DND-41 (cell line): ENCODE results near the gene RNF213.

Source experiments
- EZH2 ChIP-seq: IDR thresholded peaks from 3 replicates; pipeline ENCODE4 v1.6.1; 2012; ENCODE audit warnings: borderline replicate concordance, low read depth, mild to moderate bottlenecking, moderate library complexity, low read length, inconsistent platforms; ENCODE audit not compliant: severe bottlenecking
- TF ChIP-seq, protein P1 (sequence below): IDR thresholded peaks from 2 replicates; pipeline ENCODE4 v1.5.1; 2012; ENCODE audit warnings: borderline replicate concordance, low read length, moderate library complexity, mild to moderate bottlenecking; ENCODE audit not compliant: poor library complexity, severe bottlenecking; ENCODE audit errors: extremely low read depth

DNA sequence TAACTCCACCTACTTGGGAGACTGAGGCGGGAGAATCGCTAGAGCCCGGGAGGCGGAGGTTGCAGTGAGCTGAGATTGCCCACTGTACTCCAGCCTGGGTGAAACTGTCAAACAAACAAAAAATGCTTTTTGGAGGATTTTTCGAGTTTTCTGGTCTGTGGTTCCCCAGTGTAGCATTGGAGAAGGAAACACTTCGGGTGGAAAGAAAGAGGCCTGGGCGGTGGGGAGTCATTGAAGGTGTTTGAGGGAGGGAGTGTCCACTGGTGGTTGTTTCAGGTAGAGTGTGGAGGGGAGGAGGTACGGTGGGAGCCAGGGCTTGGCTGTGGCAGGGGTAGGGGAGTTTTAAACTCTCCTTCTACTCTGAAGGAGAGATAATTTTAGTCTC, 1.2 kb downstream of the RNF213 start:
- no peak for TF ChIP-seq EZH2
- TF ChIP-seq, protein P1, sequence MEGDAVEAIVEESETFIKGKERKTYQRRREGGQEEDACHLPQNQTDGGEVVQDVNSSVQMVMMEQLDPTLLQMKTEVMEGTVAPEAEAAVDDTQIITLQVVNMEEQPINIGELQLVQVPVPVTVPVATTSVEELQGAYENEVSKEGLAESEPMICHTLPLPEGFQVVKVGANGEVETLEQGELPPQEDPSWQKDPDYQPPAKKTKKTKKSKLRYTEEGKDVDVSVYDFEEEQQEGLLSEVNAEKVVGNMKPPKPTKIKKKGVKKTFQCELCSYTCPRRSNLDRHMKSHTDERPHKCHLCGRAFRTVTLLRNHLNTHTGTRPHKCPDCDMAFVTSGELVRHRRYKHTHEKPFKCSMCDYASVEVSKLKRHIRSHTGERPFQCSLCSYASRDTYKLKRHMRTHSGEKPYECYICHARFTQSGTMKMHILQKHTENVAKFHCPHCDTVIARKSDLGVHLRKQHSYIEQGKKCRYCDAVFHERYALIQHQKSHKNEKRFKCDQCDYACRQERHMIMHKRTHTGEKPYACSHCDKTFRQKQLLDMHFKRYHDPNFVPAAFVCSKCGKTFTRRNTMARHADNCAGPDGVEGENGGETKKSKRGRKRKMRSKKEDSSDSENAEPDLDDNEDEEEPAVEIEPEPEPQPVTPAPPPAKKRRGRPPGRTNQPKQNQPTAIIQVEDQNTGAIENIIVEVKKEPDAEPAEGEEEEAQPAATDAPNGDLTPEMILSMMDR = no peak
